ENCODE data around the gene IKZF1.

- TF ChIP-seq CTCF (conservative IDR thresholded peaks at IDR 0.05 in 1 of 2, IDR thresholded peaks at IDR 0.05 in 1 of 2; ENCODE audit: extremely low read depth in 1 of 2, insufficient read depth in 1 of 2, low read depth in 1 of 2, low read length in 2 of 2) (no peak), EZH2 (IDR thresholded peaks at IDR 0.05; ENCODE audit: borderline replicate concordance, low read length) (no peak)
Observed at GRCh38 chr7:50270531-50271018, 33.9 kb upstream of the IKZF1 start.
